ENCODE results near the gene CD84. TPM values are rescaled to one million over a fixed set of nuclear protein-coding genes. Genes with fewer than 3 reads are reported as not detected.

The CD84 gene
- polyA plus RNA-seq, 1 of the 3 experiments (the other 2 are of a cell fraction): not detected

- Histone ChIP-seq H3K27me3 (ENCODE audit: insufficient read depth) (peaks cover 28% of the 10 kb centered on the region), H3K4me3 (ENCODE audit: low read depth in 2 of 2, low read length in 1 of 2) (no peak overlapping the region; a peak in 1 of 4 replicates), H4K20me1 (ENCODE audit: insufficient read depth) (no peaks in the 10 kb centered on the region), H3K9me2 (no peaks in the 10 kb centered on the region), H3K9me3 (no peaks in the 10 kb centered on the region), H3K79me2 (ENCODE audit: insufficient read depth) (no peaks in the 10 kb centered on the region), H3K36me3 (replicated peaks in 1 of 2; ENCODE audit: control insufficient read depth in 1 of 2, insufficient read depth in 2 of 2, low read length in 1 of 2) (no peaks in the 10 kb centered on the region), H3K4me1 (ENCODE audit: control insufficient read depth in 1 of 2, insufficient read depth in 2 of 2, low read depth in 1 of 2, low read length in 1 of 2) (no peaks in the 10 kb centered on the region), H3K9ac (no peak overlapping the region), H3K27ac (ENCODE audit: low read depth in 2 of 2, low read length in 1 of 2) (no peak overlapping the region), H3F3A (replicated peaks; ENCODE audit: insufficient read depth) (no peaks in the 10 kb centered on the region), H2AFZ (ENCODE audit: low read depth) (no peak overlapping the region), H3K4me2 (no peak overlapping the region)
- ChIA-PET POLR2A (no interaction called here), CTCF (interaction anchor here (0.6 to 2.4 kb wide), 10 partner anchors 10 to 808 kb away, joined by 3 to 6 read pairs (median 3); no protein-coding TSS in a partner anchor)
- TF ChIP-seq ELF1 (IDR thresholded peaks at IDR 0.05) (0 out of 2 replicates have a peak, but pooled peaks have one; percentile 26), RAD21 (IDR thresholded peaks at IDR 0.05; ENCODE audit: low read length) (peak; percentile 81), MEF2A (IDR thresholded peaks at IDR 0.05; ENCODE audit: borderline replicate concordance, low read depth) (no peak), CTCF (IDR thresholded peaks at IDR 0.05) (peak; percentile 79), SMC3 (IDR thresholded peaks at IDR 0.05; ENCODE audit: low read depth, low read length) (peak; percentile 63), USF1 (IDR thresholded peaks at IDR 0.05; ENCODE audit: borderline replicate concordance, low read depth) (no peak), CHD2 (IDR thresholded peaks at IDR 0.05; ENCODE audit: low read length, partially characterized antibody) (no peak), NRF1 (IDR thresholded peaks at IDR 0.05; ENCODE audit: low read depth, low read length) (no peak), RXRA (IDR thresholded peaks at IDR 0.05; ENCODE audit: borderline replicate concordance, low read depth) (no peak), FOXM1 (IDR thresholded peaks at IDR 0.05; ENCODE audit: low read depth) (no peak), EZH2phosphoT487 (IDR thresholded peaks at IDR 0.05; ENCODE audit: borderline replicate concordance, low read depth) (no peak), FOSL2 (IDR thresholded peaks at IDR 0.05; ENCODE audit: borderline replicate concordance, low read depth) (no peak)
- DNase-seq: peak; percentile 33
- 15% methylated on average over 3 of the region's 3 CpGs for WGBS (ENCODE audit: low lambda C conversion rate)
Observed at GRCh38 chr1:160607011-160607671, 27.8 kb upstream of the CD84 start.

GRCh38 chr1:160606611-160607010 is 27.3 kb upstream of the CD84 start:
- H3K9me3 ChIP-seq: no peaks in the 10 kb centered on the region
- 6% methylated on average over 1 of the region's 1 CpG for WGBS (ENCODE audit: low lambda C conversion rate)
- H3F3A ChIP-seq (replicated peaks; ENCODE audit: insufficient read depth): no peaks in the 10 kb centered on the region
- no peak overlapping the region for H2AFZ ChIP-seq (ENCODE audit: low read depth)
- H3K27me3 ChIP-seq (ENCODE audit: insufficient read depth): peaks cover 28% of the 10 kb centered on the region
- no peaks in the 10 kb centered on the region for H3K36me3 ChIP-seq (replicated peaks in 1 of 2; ENCODE audit: control insufficient read depth in 1 of 2, insufficient read depth in 2 of 2, low read length in 1 of 2)
- H3K4me3 ChIP-seq (ENCODE audit: low read depth in 2 of 2, low read length in 1 of 2): no peak overlapping the region
- no peak overlapping the region for H3K4me2 ChIP-seq
- no peak for DNase-seq
- ChIA-PET CTCF (interaction anchor here (0.6 to 2.4 kb wide), 6 partner anchors 12 to 178 kb away, joined by 3 to 6 read pairs (median 4); no protein-coding TSS in a partner anchor), POLR2A (no interaction called here)
- H3K9ac ChIP-seq: no peak overlapping the region
- TF ChIP-seq GABPA (IDR thresholded peaks at IDR 0.05; ENCODE audit: low read depth) (no peak), SMC3 (IDR thresholded peaks at IDR 0.05; ENCODE audit: low read depth, low read length) (no peak), ZBTB33 (IDR thresholded peaks at IDR 0.05; ENCODE audit: borderline replicate concordance, low read depth) (no peak), PBX3 (IDR thresholded peaks at IDR 0.05) (no peak)
- no peaks in the 10 kb centered on the region for H3K4me1 ChIP-seq (ENCODE audit: control insufficient read depth in 1 of 2, insufficient read depth in 2 of 2, low read depth in 1 of 2, low read length in 1 of 2)
- H3K9me2 ChIP-seq: no peaks in the 10 kb centered on the region
- no peaks in the 10 kb centered on the region for H4K20me1 ChIP-seq (ENCODE audit: insufficient read depth)
- H3K79me2 ChIP-seq (ENCODE audit: insufficient read depth): no peaks in the 10 kb centered on the region
- H3K27ac ChIP-seq (ENCODE audit: low read depth in 2 of 2, low read length in 1 of 2): no peak overlapping the region
